NCI-H2107 treated with DMSO at 0.1 percent for 48 hours (cell line): ENCODE data around the gene GRK1.
"Not testable (repeated sequence)": the region's sequence is repeated elsewhere in the genome, so short reads cannot be mapped to it uniquely, and the experiment has no call there.

ENCODE experiments used
- DNase-seq: peaks from one replicate; lab custom pipeline; 2025; ENCODE audit not compliant: unreplicated experiment; lab: John Stamatoyannopoulos, UW

GRK1 gene

GRCh38 chr13:113666951-113667701 is at the start of gene GRK1:
Gene GRK1 (plus strand): TSS chr13:113667219. CDS start chr13:113667387, 168 bp downstream.
- no peak for DNase-seq

- DNase-seq: no peak
These were observed 49.1 kb upstream of the GRK1 start for GRCh38 chr13:113617961-113618360.

- DNase-seq: no peak
These were observed 48.6 kb upstream of the GRK1 start for GRCh38 chr13:113618455-113618854.

- no peak for DNase-seq
These were observed 46.8 kb upstream of the GRK1 start for GRCh38 chr13:113620036-113620796.

GRCh38 chr13:113621046-113621445 is 46.0 kb upstream of the GRK1 start:
- DNase-seq: no peak

- not testable (repeated sequence) for DNase-seq
These were observed 45.5 kb upstream of the GRK1 start for GRCh38 chr13:113621498-113621897.

GRCh38 chr13:113621986-113622550 is 45.0 kb upstream of the GRK1 start:
- DNase-seq: not testable (repeated sequence)

- DNase-seq: no peak
These were observed 44.1 kb upstream of the GRK1 start for GRCh38 chr13:113622791-113623490.

- DNase-seq: no peak
These were observed 43.4 kb upstream of the GRK1 start for GRCh38 chr13:113623491-113624234.

- DNase-seq: no peak
These were observed 42.8 kb upstream of the GRK1 start for GRCh38 chr13:113624235-113624587.

GRCh38 chr13:113624640-113625304 is 42.2 kb upstream of the GRK1 start:
- DNase-seq: not testable (repeated sequence)

- DNase-seq: no peak
These were observed 40.9 kb upstream of the GRK1 start for GRCh38 chr13:113625965-113626721.

- no peak for DNase-seq
These were observed 39.9 kb upstream of the GRK1 start for GRCh38 chr13:113627136-113627535.

- no peak for DNase-seq
These were observed 38.4 kb upstream of the GRK1 start for GRCh38 chr13:113628291-113629270.

GRCh38 chr13:113629866-113630265 is 37.2 kb upstream of the GRK1 start:
- DNase-seq: no peak

- DNase-seq: peak; percentile 41
These were observed 36.7 kb upstream of the GRK1 start for GRCh38 chr13:113630296-113630695.

GRCh38 chr13:113630804-113631203 is 36.2 kb upstream of the GRK1 start:
- peak; percentile 64 for DNase-seq

- peak; percentile 48 for DNase-seq
These were observed 35.5 kb upstream of the GRK1 start for GRCh38 chr13:113631341-113632095.
